Measurements from ENCODE around the gene C12orf42. TPM values are rescaled to one million over a fixed set of nuclear protein-coding genes. Genes with fewer than 3 reads are reported as not detected.

The C12orf42 gene
- total RNA-seq, 1 experiment from 2014 or later: not detected

- Histone ChIP-seq H3K79me2 (ENCODE audit: insufficient read depth, low read length) (no peaks in the 10 kb centered on the region), H4K91ac (ENCODE audit: insufficient read length, low read depth, low read length) (no peak overlapping the region), H3K4me1 (ENCODE audit: insufficient read depth, low read length) (no peaks in the 10 kb centered on the region), H3K27me3 (ENCODE audit: insufficient read depth, low read length) (no peaks in the 10 kb centered on the region), H3K79me1 (ENCODE audit: insufficient read depth, low read depth, low read length, poor library complexity, severe bottlenecking) (no peaks in the 10 kb centered on the region), H4K5ac (ENCODE audit: insufficient read length, low read depth, low read length) (no peak overlapping the region), H2BK15ac (ENCODE audit: low read depth, low read length) (no peak overlapping the region), H2BK5ac (ENCODE audit: insufficient read length, low read length) (no peak overlapping the region), H3K56ac (ENCODE audit: insufficient read length, low read depth, low read length) (no peak overlapping the region), H2BK12ac (ENCODE audit: insufficient read length, low read depth, low read length) (no peak overlapping the region), H3K9me3 (ENCODE audit: control insufficient read depth, low read depth, low read length) (no peaks in the 10 kb centered on the region), H3K9ac (ENCODE audit: extremely low read depth, insufficient read length, low read length) (no peak overlapping the region), H4K20me1 (ENCODE audit: control insufficient read depth, insufficient read depth, insufficient read length) (no peaks in the 10 kb centered on the region), H2BK120ac (ENCODE audit: low read depth, low read length, poor library complexity, severe bottlenecking) (no peak overlapping the region), H2AFZ (ENCODE audit: low read length) (no peak overlapping the region), H3K4me2 (ENCODE audit: insufficient read depth, insufficient read length, low read length) (no peak overlapping the region), H3T11ph (ENCODE audit: low read length) (no peak overlapping the region), H3K18ac (ENCODE audit: insufficient read length, low read depth, low read length) (no peak overlapping the region), H3K14ac (ENCODE audit: insufficient read depth, low read length) (no peak overlapping the region), H3K23ac (ENCODE audit: insufficient read length, low read depth, low read length) (no peak overlapping the region), H2AK5ac (ENCODE audit: insufficient read length, low read length) (no peak overlapping the region), H3K27ac (ENCODE audit: insufficient read length, low read depth, low read length) (no peak overlapping the region), H4K8ac (replicated peaks; ENCODE audit: insufficient read length, low read depth, low read length) (no peak overlapping the region), H2BK20ac (ENCODE audit: low read depth, low read length, poor library complexity, severe bottlenecking) (no peak overlapping the region), H3K23me2 (ENCODE audit: insufficient read length, low read depth, low read length, poor library complexity, severe bottlenecking) (no peaks in the 10 kb centered on the region), H3K4ac (ENCODE audit: low read depth, low read length) (no peak overlapping the region)
- H3K4me1 Mint-ChIP-seq: no peaks in the 10 kb centered on the region
- no peaks in the 10 kb centered on the region; the same call in 1 of the 2 replicates for H3K27me3 Mint-ChIP-seq (ENCODE audit: low read depth)
- H3K4me3 Mint-ChIP-seq: no peak overlapping the region
- WGBS (ENCODE audit: extremely low coverage, insufficient read length, low lambda C conversion rate): no CpG with 5 or more reads among the region's 2 CpGs
- TF ChIP-seq CTCF (conservative IDR thresholded peaks at IDR 0.05): no peak
- H3K9me3 Mint-ChIP-seq: peaks cover 0 to 2% of the 10 kb centered on the region in 2 experiments; a peak in 1 of 5 replicates
- no peak for DNase-seq
- H3K36me3 Mint-ChIP-seq (ENCODE audit: insufficient read depth in 1 of 3, low read depth in 3 of 3): no peaks in the 10 kb centered on the region
- no peak overlapping the region; a peak in 1 of 7 replicates for H3K27ac Mint-ChIP-seq
Measured at GRCh38 chr12:103314786-103315185, 181.0 kb downstream of the C12orf42 start.
